Tibial artery (tissue), 4 donors: Measurements from ENCODE around the gene RHOJ.

Experiments
- DNase-seq, 2 donors: peaks; one replicate each; pipeline ENCODE4 v3.0.0-alpha.2; 2019
- H3K27ac ChIP-seq, 2 donors: fragments of 200-600 bp; sonication (generic) in 1 of 2; 1 replicate in 1 of 2; 2 replicates in 1 of 2; pipeline ENCODE4 v1.5.1; 2018 to 2019; ENCODE audit warnings: mild to moderate bottlenecking in 1 of 2
- H3K27me3 ChIP-seq, 2 donors: fragments of 200-600 bp; sonication (generic) in 1 of 2; one replicate each; pipeline versions ENCODE4 v1.5.1 to v1.6.0; 2016 to 2019
- H3K36me3 ChIP-seq, 3 donors: fragments of 200-600 bp; sonication (generic) in 2 of 3; one replicate each; pipeline ENCODE4 v1.5.1; 2016 to 2019; ENCODE audit warnings: mild to moderate bottlenecking in 2 of 3
- H3K4me1 ChIP-seq, 4 donors: fragments of 200-600 bp; sonication (generic) in 2 of 4; 1 replicate in 3 of 4; 2 replicates in 1 of 4; pipeline ENCODE4 v1.5.1; 2016 to 2019
- H3K4me3 ChIP-seq, 2 donors: fragments of 200-600 bp; sonication (generic) in 1 of 2; 1 replicate in 1 of 2; 2 replicates in 1 of 2; pipeline ENCODE4 v1.5.1; 2018 to 2019; ENCODE audit warnings: mild to moderate bottlenecking in 2 of 2
- H3K9me3 ChIP-seq, 3 donors: fragments of 200-600 bp; sonication (generic) in 1 of 3; one replicate each; pipeline ENCODE4 v1.5.1; 2016 to 2019
- intact Hi-C: fragments of 100-400 bp; cut with DNase I; formaldehyde crosslinking; loops from one replicate; pipeline ENCODE4 v1.15.0; 2023; ENCODE audit warnings: low total_unique reads
- TF ChIP-seq, protein P1 (sequence below), 2 experiments: fragments of 200-600 bp in 1 of 2; fragments of 450-650 bp in 1 of 2; IDR thresholded peaks; one replicate each; pipeline ENCODE4 v1.5.1; 2017 to 2019; ENCODE audit warnings: antibody characterized with exemption in 2 of 2, mild to moderate bottlenecking in 1 of 2, moderate library complexity in 1 of 2

Gene RHOJ

DNA sequence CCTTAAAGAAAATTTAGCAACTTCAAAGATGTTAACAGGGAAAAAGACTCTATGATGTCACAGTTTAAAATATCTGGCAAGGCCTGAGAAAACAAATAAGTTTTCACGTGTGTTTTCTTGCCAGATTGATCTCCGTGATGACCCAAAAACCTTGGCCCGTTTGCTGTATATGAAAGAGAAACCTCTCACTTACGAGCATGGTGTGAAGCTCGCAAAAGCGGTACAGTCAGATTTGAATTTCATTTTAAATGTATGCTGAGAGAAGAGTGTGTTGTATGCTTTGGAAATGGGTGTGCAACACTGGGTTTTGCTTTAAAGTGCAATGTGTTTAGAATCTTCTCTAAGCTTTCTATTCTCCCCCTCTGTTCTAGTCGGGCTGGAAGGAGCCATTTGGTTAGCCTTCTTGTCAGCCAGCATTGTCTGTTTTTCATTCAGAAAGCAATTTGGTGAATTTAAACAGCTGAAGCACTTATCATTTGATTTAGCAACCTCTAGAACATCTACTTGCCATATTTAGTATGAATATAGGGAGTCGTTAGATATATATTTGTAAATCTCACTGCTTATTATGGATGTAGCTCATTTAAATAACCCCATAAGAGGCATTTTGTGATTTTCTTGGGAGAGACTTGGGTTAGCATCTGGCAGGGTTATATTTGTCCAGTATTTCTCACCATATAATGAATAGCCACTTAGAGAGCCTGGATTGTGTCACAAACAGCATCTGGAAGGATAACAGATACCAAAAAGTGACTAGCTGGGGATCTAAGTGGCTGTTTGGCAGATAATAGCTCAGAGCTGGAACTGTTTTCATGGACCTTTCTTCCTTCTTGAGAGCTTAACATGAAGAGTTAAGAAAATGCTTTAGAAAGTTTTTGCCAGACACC is 79.0 kb downstream of the RHOJ start:
- TF ChIP-seq, protein P1, sequence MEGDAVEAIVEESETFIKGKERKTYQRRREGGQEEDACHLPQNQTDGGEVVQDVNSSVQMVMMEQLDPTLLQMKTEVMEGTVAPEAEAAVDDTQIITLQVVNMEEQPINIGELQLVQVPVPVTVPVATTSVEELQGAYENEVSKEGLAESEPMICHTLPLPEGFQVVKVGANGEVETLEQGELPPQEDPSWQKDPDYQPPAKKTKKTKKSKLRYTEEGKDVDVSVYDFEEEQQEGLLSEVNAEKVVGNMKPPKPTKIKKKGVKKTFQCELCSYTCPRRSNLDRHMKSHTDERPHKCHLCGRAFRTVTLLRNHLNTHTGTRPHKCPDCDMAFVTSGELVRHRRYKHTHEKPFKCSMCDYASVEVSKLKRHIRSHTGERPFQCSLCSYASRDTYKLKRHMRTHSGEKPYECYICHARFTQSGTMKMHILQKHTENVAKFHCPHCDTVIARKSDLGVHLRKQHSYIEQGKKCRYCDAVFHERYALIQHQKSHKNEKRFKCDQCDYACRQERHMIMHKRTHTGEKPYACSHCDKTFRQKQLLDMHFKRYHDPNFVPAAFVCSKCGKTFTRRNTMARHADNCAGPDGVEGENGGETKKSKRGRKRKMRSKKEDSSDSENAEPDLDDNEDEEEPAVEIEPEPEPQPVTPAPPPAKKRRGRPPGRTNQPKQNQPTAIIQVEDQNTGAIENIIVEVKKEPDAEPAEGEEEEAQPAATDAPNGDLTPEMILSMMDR (IDR thresholded peaks at IDR 0.05) = no peak
- peaks cover 0 to 3% (median 0%) of the 10 kb centered on the region in 3 donors for H3K36me3 ChIP-seq
- no peaks in the 10 kb centered on the region for H3K9me3 ChIP-seq
- H3K27ac ChIP-seq = no peak overlapping the region
- no peak overlapping the region for H3K4me3 ChIP-seq
- intact Hi-C loops = no loop called here
- no peaks in the 10 kb centered on the region for H3K27me3 ChIP-seq
- no peak for DNase-seq
- no peaks in the 10 kb centered on the region for H3K4me1 ChIP-seq

DNA sequence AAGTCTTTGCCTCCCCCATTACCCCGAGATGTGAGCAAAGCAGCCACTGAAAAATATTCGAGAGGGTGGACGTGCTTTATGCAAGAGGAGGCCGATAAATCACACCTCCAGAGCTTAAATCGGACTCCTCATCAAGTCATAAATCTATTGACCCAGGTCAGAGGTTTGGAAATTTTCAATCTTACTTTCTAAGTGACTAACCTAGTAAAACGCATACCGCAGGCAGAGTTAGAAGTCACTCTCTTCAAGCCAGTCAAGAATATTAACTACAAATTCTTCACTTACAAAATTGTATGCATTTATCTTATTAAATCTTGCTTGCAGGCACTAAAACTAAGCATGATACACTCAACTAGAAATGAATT is 79.6 kb downstream of the RHOJ start:
- intact Hi-C loops = no loop called here
- Histone ChIP-seq H3K27ac (no peak overlapping the region), H3K4me3 (no peak overlapping the region), H3K36me3 (peaks cover 0 to 3% (median 0%) of the 10 kb centered on the region in 3 donors), H3K27me3 (no peaks in the 10 kb centered on the region), H3K9me3 (no peaks in the 10 kb centered on the region), H3K4me1 (no peaks in the 10 kb centered on the region)
- DNase-seq = no peak
- TF ChIP-seq, protein P1 (IDR thresholded peaks at IDR 0.05) = no peak

DNA sequence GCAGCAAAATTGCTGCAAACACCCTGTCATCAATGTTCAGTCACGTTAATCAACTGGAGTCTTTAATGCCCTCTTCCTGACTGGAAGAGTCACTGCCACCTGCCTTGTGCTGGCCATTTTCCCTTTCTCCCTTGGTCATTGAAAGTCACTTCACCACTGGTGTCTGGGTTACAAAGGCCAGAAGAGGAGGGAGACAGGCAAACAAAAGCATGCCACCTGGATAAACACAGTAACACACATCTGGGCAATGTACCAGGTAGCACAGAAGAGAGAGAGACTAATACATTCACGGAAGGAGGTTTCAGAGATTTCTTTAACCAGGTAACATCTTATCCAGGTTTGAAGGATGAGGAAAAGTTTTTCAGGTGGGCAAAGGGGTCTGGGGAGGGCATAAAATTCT is 81.8 kb downstream of the RHOJ start:
- Histone ChIP-seq H3K4me1 (no peaks in the 10 kb centered on the region), H3K36me3 (peaks cover 0 to 4% (median 3%) of the 10 kb centered on the region in 3 donors), H3K27ac (no peak overlapping the region), H3K9me3 (no peaks in the 10 kb centered on the region), H3K27me3 (no peaks in the 10 kb centered on the region), H3K4me3 (no peak overlapping the region)
- TF ChIP-seq, protein P1 (IDR thresholded peaks at IDR 0.05) = no peak
- intact Hi-C loops = no loop called here
- DNase-seq = no peak

DNA sequence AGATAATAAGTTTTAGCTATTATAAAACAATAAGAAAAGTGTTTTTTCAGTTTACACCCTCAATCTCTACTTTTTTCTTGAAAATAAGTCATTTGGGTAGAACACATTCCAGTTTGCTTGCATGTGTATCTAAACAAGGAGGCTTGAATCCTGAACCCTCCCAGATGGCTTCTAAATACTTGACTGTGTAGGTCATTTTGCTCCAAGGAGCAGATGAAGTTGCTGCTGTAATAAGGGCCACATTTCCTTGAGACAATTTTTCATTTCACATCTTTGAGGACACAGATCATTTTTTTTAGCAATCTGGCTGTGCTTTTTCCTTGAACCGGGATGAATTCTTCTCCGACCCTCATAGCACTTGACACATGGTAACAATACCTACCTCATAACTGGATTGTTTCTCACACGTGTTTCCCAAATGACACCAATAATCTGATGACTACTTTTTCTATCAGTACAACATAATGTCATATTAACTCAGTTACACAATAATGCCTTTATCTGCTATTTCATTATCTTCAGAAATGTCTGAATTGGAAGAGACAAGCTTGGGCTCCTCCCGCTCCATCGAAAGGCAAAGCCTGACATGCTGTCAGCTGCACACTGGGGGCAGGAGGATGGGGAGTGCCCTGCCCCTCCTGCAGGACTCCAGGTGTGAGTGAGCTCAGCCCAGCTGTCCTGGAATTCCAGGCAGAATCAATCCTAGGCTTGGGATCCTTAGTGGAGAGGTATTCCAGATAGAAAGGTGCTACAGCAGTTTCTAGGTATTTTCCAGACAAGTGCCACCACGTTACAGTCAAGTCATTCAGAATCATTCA is 83.6 kb downstream of the RHOJ start:
- no peak overlapping the region for H3K27ac ChIP-seq
- TF ChIP-seq, protein P1 (IDR thresholded peaks at IDR 0.05) = no peak
- no peaks in the 10 kb centered on the region for H3K4me1 ChIP-seq

DNA sequence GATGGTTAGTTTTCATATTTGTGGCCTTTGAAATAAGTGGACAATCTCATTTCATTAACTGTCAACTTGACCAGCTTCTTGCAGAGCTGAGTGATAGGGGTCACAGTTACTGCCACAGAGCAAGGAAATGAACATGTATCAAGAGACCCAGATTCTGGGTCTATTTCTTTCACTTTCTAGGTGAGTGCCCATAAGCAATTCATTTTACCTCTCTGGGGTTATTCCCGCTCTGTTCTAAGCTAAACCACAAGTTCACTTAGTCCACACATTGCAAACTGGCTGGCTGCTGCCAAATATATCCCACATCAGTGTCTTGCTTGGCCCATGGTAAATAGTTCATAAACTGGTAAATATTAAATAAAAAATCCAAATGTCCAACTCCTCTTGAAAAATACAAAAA is 84.6 kb downstream of the RHOJ start:
- no peaks in the 10 kb centered on the region for H3K9me3 ChIP-seq
- H3K4me3 ChIP-seq = no peak overlapping the region
- no peaks in the 10 kb centered on the region for H3K4me1 ChIP-seq
- no peak for DNase-seq
- TF ChIP-seq, protein P1 (IDR thresholded peaks at IDR 0.05) = no peak
- no peak overlapping the region for H3K27ac ChIP-seq
- H3K27me3 ChIP-seq = no peaks in the 10 kb centered on the region
- peaks cover 0 to 5% (median 3%) of the 10 kb centered on the region in 3 donors for H3K36me3 ChIP-seq
- intact Hi-C loops = no loop called here

More for the DNA sequence above, 83.6 kb downstream of the RHOJ start:
- Histone ChIP-seq H3K27me3 (no peaks in the 10 kb centered on the region), H3K4me3 (no peak overlapping the region), H3K9me3 (no peaks in the 10 kb centered on the region), H3K36me3 (peaks cover 0 to 5% (median 3%) of the 10 kb centered on the region in 3 donors)
- DNase-seq = no peak
- intact Hi-C loops = no loop called here
